Transverse colon (tissue), 4 donors: ENCODE measurements around the gene ZCCHC17.
"Not testable (repeated sequence)": the region's sequence is repeated elsewhere in the genome, so short reads cannot be mapped to it uniquely, and the experiment has no call there.

Experiments
- EP300 ChIP-seq: sonication (generic); formaldehyde crosslinking; IDR thresholded peaks from one replicate; pipeline ENCODE4 v1.6.1; 2017; ENCODE audit warnings: antibody characterized with exemption, low read depth
- POLR2A ChIP-seq: fragments of 450-650 bp; IDR thresholded peaks from one replicate; pipeline ENCODE4 v1.6.1; 2016; ENCODE audit warnings: antibody characterized with exemption, mild to moderate bottlenecking, moderate library complexity
- POLR2AphosphoS5 ChIP-seq, 3 donors: sonication (generic); formaldehyde crosslinking; IDR thresholded peaks; one replicate each; pipeline ENCODE4 v1.6.1; 2016; ENCODE audit warnings: antibody characterized with exemption in 3 of 3
- TF ChIP-seq, protein P1 (sequence below), 5 experiments: fragments of 200-600 bp in 3 of 5; fragments of 450-650 bp in 2 of 5; sonication (generic) in 3 of 5; IDR thresholded peaks; 1 replicate in 2 of 5; 2 replicates in 3 of 5; pipeline ENCODE4 v1.5.1; 2016 to 2017; ENCODE audit warnings: antibody characterized with exemption in 5 of 5, inconsistent platforms in 3 of 5, mild to moderate bottlenecking in 2 of 5, moderate library complexity in 1 of 5

- TF ChIP-seq, protein P1, sequence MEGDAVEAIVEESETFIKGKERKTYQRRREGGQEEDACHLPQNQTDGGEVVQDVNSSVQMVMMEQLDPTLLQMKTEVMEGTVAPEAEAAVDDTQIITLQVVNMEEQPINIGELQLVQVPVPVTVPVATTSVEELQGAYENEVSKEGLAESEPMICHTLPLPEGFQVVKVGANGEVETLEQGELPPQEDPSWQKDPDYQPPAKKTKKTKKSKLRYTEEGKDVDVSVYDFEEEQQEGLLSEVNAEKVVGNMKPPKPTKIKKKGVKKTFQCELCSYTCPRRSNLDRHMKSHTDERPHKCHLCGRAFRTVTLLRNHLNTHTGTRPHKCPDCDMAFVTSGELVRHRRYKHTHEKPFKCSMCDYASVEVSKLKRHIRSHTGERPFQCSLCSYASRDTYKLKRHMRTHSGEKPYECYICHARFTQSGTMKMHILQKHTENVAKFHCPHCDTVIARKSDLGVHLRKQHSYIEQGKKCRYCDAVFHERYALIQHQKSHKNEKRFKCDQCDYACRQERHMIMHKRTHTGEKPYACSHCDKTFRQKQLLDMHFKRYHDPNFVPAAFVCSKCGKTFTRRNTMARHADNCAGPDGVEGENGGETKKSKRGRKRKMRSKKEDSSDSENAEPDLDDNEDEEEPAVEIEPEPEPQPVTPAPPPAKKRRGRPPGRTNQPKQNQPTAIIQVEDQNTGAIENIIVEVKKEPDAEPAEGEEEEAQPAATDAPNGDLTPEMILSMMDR (IDR thresholded peaks at IDR 0.05), result not testable (repeated sequence)
- not testable (repeated sequence) for TF ChIP-seq POLR2AphosphoS5 (IDR thresholded peaks at IDR 0.05); POLR2A; EP300
These were observed 89.9 kb downstream of the ZCCHC17 start for GRCh38 chr1:31386576-31387243.
